Hematopoietic multipotent progenitor cell treated with erythropoietin and hydrocortisone succinate and interleukin-3 and kit ligand, for 4 days (in vitro differentiated cells): ENCODE results near the gene SHISAL1.
"Not testable (repeated sequence)": the region's sequence is repeated elsewhere in the genome, so short reads cannot be mapped to it uniquely, and the experiment has no call there.

ENCODE experiments used
- DNase-seq: peaks from one replicate; pipeline ENCODE4 v3.0.0-alpha.2; 2015

SHISAL1 gene

GRCh38 chr22:44256556-44257485, 55.9 kb downstream of the SHISAL1 start:
- DNase-seq, result no peak

GRCh38 chr22:44256085-44256484, 56.7 kb downstream of the SHISAL1 start:
- no peak for DNase-seq

GRCh38 chr22:44254811-44255210, 57.9 kb downstream of the SHISAL1 start:
- DNase-seq, result no peak

GRCh38 chr22:44249376-44250147, 63.2 kb downstream of the SHISAL1 start:
- no peak for DNase-seq

- DNase-seq, result no peak
Measured at GRCh38 chr22:44248926-44249325, 63.8 kb downstream of the SHISAL1 start.

- DNase-seq, result no peak
Measured at GRCh38 chr22:44247923-44248892, 64.5 kb downstream of the SHISAL1 start.

GRCh38 chr22:44247346-44247745, 65.4 kb downstream of the SHISAL1 start:
- no peak for DNase-seq

- DNase-seq, result no peak
Measured at GRCh38 chr22:44246615-44247326, 66.0 kb downstream of the SHISAL1 start.

- DNase-seq, result no peak
Measured at GRCh38 chr22:44245867-44246266, 66.9 kb downstream of the SHISAL1 start.

GRCh38 chr22:44245438-44245837, 67.3 kb downstream of the SHISAL1 start:
- no peak for DNase-seq

GRCh38 chr22:44244265-44244822, 68.4 kb downstream of the SHISAL1 start:
- DNase-seq, result no peak

GRCh38 chr22:44243761-44244160, 69.0 kb downstream of the SHISAL1 start:
- no peak for DNase-seq

GRCh38 chr22:44242946-44243724, 69.6 kb downstream of the SHISAL1 start:
- no peak for DNase-seq

- not testable (repeated sequence) for DNase-seq
Measured at GRCh38 chr22:44241121-44241520, 71.6 kb downstream of the SHISAL1 start.

- no peak for DNase-seq
Measured at GRCh38 chr22:44237290-44237689, 75.5 kb downstream of the SHISAL1 start.

GRCh38 chr22:44234372-44234771, 78.4 kb downstream of the SHISAL1 start:
- not testable (repeated sequence) for DNase-seq

- peak; percentile 18 for DNase-seq
Measured at GRCh38 chr22:44231233-44231632, 81.5 kb downstream of the SHISAL1 start.

- no peak for DNase-seq
Measured at GRCh38 chr22:44229809-44230208, 82.9 kb downstream of the SHISAL1 start.

GRCh38 chr22:44229331-44229730, 83.4 kb downstream of the SHISAL1 start:
- no peak for DNase-seq

GRCh38 chr22:44225812-44226211, 86.9 kb downstream of the SHISAL1 start:
- DNase-seq, result no peak
